ENCODE measurements around the gene MAGI2.

MAGI2 gene

GRCh38 chr7:79118143-79118542 is 335.3 kb downstream of the MAGI2 start:
- TF ChIP-seq CTCF (IDR thresholded peaks at IDR 0.05; ENCODE audit: low read depth, low read length, missing control alignments), result no peak
- no peak overlapping the region for H3K4me3 ChIP-seq (ENCODE audit: low read depth, low read length)
- DNase-seq (ENCODE audit: low read depth), result no peak
- in situ Hi-C loops (cut with HindIII; ENCODE audit: low sequenced_read_pairs), result no loop called here

GRCh38 chr7:79096361-79096805 is 357.1 kb downstream of the MAGI2 start:
- no peak for DNase-seq (ENCODE audit: low read depth)
- in situ Hi-C loops (cut with HindIII; ENCODE audit: low sequenced_read_pairs), result no loop called here
- TF ChIP-seq CTCF (IDR thresholded peaks at IDR 0.05; ENCODE audit: low read depth, low read length, missing control alignments), result no peak
- H3K4me3 ChIP-seq (ENCODE audit: low read depth, low read length), result no peak overlapping the region

GRCh38 chr7:79093421-79093820 is 360.0 kb downstream of the MAGI2 start:
- no peak for TF ChIP-seq CTCF (IDR thresholded peaks at IDR 0.05; ENCODE audit: low read depth, low read length, missing control alignments)
- H3K4me3 ChIP-seq (ENCODE audit: low read depth, low read length), result no peak overlapping the region
- DNase-seq (ENCODE audit: low read depth), result no peak
- in situ Hi-C loops (cut with HindIII; ENCODE audit: low sequenced_read_pairs), result no loop called here

- no peak for TF ChIP-seq CTCF (IDR thresholded peaks at IDR 0.05; ENCODE audit: low read depth, low read length, missing control alignments)
- in situ Hi-C loops (cut with HindIII; ENCODE audit: low sequenced_read_pairs), result no loop called here
- H3K4me3 ChIP-seq (ENCODE audit: low read depth, low read length), result no peak overlapping the region
- no peak for DNase-seq (ENCODE audit: low read depth)
Measured at GRCh38 chr7:79091661-79092060, 361.8 kb downstream of the MAGI2 start.

- H3K4me3 ChIP-seq (ENCODE audit: low read depth, low read length), result no peak overlapping the region
- in situ Hi-C loops (cut with HindIII; ENCODE audit: low sequenced_read_pairs), result no loop called here
- DNase-seq (ENCODE audit: low read depth), result no peak
- no peak for TF ChIP-seq CTCF (IDR thresholded peaks at IDR 0.05; ENCODE audit: low read depth, low read length, missing control alignments)
Measured at GRCh38 chr7:79091011-79091410, 362.5 kb downstream of the MAGI2 start.

- in situ Hi-C loops (cut with HindIII; ENCODE audit: low sequenced_read_pairs), result no loop called here
- DNase-seq (ENCODE audit: low read depth), result no peak
- H3K4me3 ChIP-seq (ENCODE audit: low read depth, low read length), result no peak overlapping the region
- TF ChIP-seq CTCF (IDR thresholded peaks at IDR 0.05; ENCODE audit: low read depth, low read length, missing control alignments), result no peak
Measured at GRCh38 chr7:79090543-79090942, 362.9 kb downstream of the MAGI2 start.

- no peak for TF ChIP-seq CTCF (IDR thresholded peaks at IDR 0.05; ENCODE audit: low read depth, low read length, missing control alignments)
- H3K4me3 ChIP-seq (ENCODE audit: low read depth, low read length), result no peak overlapping the region
- in situ Hi-C loops (cut with HindIII; ENCODE audit: low sequenced_read_pairs), result no loop called here
- no peak for DNase-seq (ENCODE audit: low read depth)
Measured at GRCh38 chr7:79084423-79084822, 369.0 kb downstream of the MAGI2 start.

All from astrocyte of the cerebellum (primary cell).